ENCODE results near the gene PPARGC1A. TPM values are rescaled to one million over a fixed set of nuclear protein-coding genes. Genes with fewer than 3 reads are reported as not detected.

Gene PPARGC1A
- polyA plus RNA-seq, 2 of the 4 experiments (the other 2 are of a cell fraction), result 0.04 TPM

- TF ChIP-seq TFCP2L1 (CRISPR knock-in tag; IDR thresholded peaks at IDR 0.05), result no peak
- no peak for TF ChIP-seq MAX (IDR thresholded peaks at IDR 0.05)
These were observed 10.7 kb downstream of the PPARGC1A start (continued) for GRCh38 chr4:23878912-23879732.

- no peaks in the 10 kb centered on the region for H3K9me3 ChIP-seq
- ChIA-PET CTCF (no interaction called here), POLR2A (no interaction called here)
- TF ChIP-seq ELK1 (IDR thresholded peaks at IDR 0.05; ENCODE audit: low read depth, low read length) (no peak), TFCP2L1 (CRISPR knock-in tag; IDR thresholded peaks at IDR 0.05) (no peak), MYC (IDR thresholded peaks at IDR 0.05; ENCODE audit: borderline replicate concordance, low read length) (no peak), FOXS1 (CRISPR knock-in tag; IDR thresholded peaks at IDR 0.05) (no peak), RCOR1 (IDR thresholded peaks at IDR 0.05; ENCODE audit: low read depth, low read length) (no peak), HMGXB4 (CRISPR knock-in tag; IDR thresholded peaks at IDR 0.05; ENCODE audit: borderline replicate concordance) (no peak), ZFP36 (IDR thresholded peaks at IDR 0.05; ENCODE audit: borderline replicate concordance, partially characterized antibody) (no peak), NR3C1 (IDR thresholded peaks at IDR 0.05) (no peak), MAX (IDR thresholded peaks at IDR 0.05) (no peak), ZNF302 (CRISPR knock-in tag; IDR thresholded peaks at IDR 0.05) (no peak), JUNB (IDR thresholded peaks at IDR 0.05) (no peak), SREBF2 (IDR thresholded peaks at IDR 0.05) (no peak), CEBPB (IDR thresholded peaks at IDR 0.05) (no peak), ESRRA (IDR thresholded peaks at IDR 0.05; ENCODE audit: borderline replicate concordance, low read length) (no peak), TP53 (CRISPR knock-in tag; IDR thresholded peaks at IDR 0.05) (no peak), GATA3 (IDR thresholded peaks at IDR 0.05; ENCODE audit: borderline replicate concordance) (no peak), CHD4 (IDR thresholded peaks at IDR 0.05; ENCODE audit: borderline replicate concordance) (no peak)
- no peak overlapping the region for H3K27ac ChIP-seq
- WGBS (ENCODE audit: missing lambda C conversion rate), result 15% methylated on average over 6 of the region's 6 CpGs
- no peaks in the 10 kb centered on the region for H3K4me1 ChIP-seq
- no peak for ATAC-seq
- DNase-seq (ENCODE audit: low read depth in 1 of 2, low spot score in 1 of 2), result no peak
- FAIRE-seq, result no peak
- no peak overlapping the region for H3K4me3 ChIP-seq
- no peak overlapping the region for H3K4me2 ChIP-seq
These were observed 11.5 kb downstream of the PPARGC1A start for GRCh38 chr4:23878246-23878891.

GRCh38 chr4:23877758-23878229 is 12.1 kb downstream of the PPARGC1A start:
- Histone ChIP-seq H3K27ac (no peak overlapping the region), H3K4me3 (no peak overlapping the region), H3K9me3 (no peaks in the 10 kb centered on the region), H3K4me1 (no peaks in the 10 kb centered on the region), H3K4me2 (no peak overlapping the region; the same call in 2 of the 3 replicates)
- no peak for ATAC-seq
- FAIRE-seq, result no peak
- DNase-seq (ENCODE audit: low read depth in 1 of 2, low spot score in 1 of 2), result peak in 1 of 2 experiments; percentile 3
- ChIA-PET CTCF (no interaction called here), POLR2A (no interaction called here)
- WGBS (ENCODE audit: missing lambda C conversion rate), result 24% methylated on average over 2 of the region's 2 CpGs
- TF ChIP-seq MAFK (IDR thresholded peaks at IDR 0.05; ENCODE audit: partially characterized antibody) (no peak), ATOH8 (CRISPR knock-in tag; IDR thresholded peaks at IDR 0.05; ENCODE audit: low read depth) (no peak), TFCP2L1 (CRISPR knock-in tag; IDR thresholded peaks at IDR 0.05) (no peak), RNF2 (IDR thresholded peaks at IDR 0.05; ENCODE audit: borderline replicate concordance, low read depth) (no peak), RCOR1 (IDR thresholded peaks at IDR 0.05; ENCODE audit: low read depth, low read length) (no peak), ZNF302 (CRISPR knock-in tag; IDR thresholded peaks at IDR 0.05) (no peak), MAZ (IDR thresholded peaks at IDR 0.05; ENCODE audit: borderline replicate concordance, low read depth, low read length) (no peak), RAD21 (conservative IDR thresholded peaks at IDR 0.05 in 1 of 2, IDR thresholded peaks at IDR 0.05 in 1 of 2) (no peak)
